ENCODE measurements around the gene ATP4A.

The ATP4A gene

DNA sequence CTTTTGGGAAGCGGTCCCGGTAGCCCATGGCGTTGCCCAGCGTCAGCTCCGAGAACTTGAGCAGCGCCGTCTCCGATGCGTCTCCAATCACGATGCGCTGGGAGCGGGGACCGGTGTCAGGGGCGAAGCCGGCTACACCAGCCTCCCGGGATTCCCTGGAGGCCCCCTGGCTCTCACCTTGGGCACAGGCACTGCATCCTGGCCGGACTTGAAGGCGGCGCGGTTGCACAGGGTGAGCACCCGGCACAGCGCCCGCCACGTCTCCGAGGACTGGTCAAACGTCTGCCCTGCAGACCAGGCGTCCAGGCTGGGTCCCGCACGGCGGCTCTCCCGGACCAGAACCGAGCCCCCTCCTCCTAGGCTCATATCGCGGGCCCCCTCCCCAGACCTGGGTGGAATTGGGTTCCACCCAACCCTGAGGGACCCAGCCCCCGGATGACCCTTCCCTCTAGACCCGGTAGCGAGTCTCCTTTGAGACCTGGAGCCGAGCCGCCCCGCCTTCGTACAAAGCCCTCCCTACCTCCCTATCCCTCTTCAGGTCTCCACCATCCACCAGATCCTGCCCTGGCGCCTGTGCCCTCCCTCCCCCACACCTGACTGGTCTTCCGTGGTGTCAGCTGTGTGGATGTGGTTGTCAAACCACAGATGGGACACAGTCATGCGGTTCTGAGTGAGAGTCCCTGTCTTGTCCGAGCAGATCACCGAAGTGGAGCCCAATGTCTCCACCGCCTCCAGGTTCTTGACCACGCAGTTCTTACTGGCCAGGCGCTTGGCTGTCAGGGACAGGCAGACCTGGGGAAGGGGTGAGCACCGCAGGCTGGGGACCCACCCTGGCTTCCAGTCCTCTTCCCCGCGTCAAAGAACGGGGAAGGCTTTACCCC is 4.8 kb downstream of the ATP4A start:
- TF ChIP-seq, protein P1, sequence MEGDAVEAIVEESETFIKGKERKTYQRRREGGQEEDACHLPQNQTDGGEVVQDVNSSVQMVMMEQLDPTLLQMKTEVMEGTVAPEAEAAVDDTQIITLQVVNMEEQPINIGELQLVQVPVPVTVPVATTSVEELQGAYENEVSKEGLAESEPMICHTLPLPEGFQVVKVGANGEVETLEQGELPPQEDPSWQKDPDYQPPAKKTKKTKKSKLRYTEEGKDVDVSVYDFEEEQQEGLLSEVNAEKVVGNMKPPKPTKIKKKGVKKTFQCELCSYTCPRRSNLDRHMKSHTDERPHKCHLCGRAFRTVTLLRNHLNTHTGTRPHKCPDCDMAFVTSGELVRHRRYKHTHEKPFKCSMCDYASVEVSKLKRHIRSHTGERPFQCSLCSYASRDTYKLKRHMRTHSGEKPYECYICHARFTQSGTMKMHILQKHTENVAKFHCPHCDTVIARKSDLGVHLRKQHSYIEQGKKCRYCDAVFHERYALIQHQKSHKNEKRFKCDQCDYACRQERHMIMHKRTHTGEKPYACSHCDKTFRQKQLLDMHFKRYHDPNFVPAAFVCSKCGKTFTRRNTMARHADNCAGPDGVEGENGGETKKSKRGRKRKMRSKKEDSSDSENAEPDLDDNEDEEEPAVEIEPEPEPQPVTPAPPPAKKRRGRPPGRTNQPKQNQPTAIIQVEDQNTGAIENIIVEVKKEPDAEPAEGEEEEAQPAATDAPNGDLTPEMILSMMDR (IDR thresholded peaks at IDR 0.05): no peak
- TF ChIP-seq ZFX (IDR thresholded peaks at IDR 0.05; ENCODE audit: borderline replicate concordance): no peak

DNA sequence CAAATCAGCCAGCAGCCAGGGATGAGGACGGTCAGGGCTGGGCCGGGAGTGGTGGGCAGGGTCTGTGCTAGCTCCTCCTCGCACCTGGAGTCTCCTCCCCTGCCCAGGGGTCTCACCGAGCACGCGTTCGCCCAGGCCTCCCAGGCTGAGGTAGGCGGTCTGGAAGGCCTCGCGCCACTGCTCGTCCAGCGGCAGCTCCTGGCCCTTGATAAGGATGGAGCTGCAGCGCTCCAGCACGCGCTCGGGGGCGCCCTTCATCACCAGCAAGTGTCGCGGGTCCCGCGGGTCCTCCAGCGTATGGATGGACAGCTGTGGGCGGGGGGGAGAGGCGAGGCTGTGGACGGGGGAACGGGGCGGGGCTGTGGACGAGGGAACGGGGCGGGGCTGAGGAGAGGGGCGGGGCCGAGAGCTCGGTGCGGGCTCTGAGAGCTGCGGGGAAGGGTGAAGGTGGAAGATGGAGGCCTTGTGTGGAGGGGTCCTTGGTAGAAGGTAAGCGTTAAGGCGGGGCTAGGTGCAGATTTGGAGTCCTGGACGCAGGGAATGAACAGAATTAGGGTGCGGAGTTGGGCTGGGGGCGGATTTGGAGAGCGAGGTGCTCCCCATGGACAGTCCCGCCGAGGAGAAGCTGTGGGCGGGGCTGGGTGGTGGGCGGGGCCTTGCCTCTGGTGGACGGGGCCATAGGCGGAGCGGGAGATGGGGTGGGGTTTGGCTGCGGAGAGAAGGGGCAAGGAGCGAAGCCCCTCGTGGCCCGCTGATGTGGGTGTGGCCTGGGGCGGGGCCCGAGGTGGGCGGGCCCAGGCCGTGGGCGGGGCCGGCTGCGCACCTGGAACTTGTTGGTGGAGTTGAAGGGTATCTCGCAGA is 5.7 kb downstream of the ATP4A start:
- TF ChIP-seq, protein P1 (IDR thresholded peaks at IDR 0.05): 0 out of 2 replicates have a peak, but pooled peaks have one; percentile 4
- no peak for TF ChIP-seq ZFX (IDR thresholded peaks at IDR 0.05; ENCODE audit: borderline replicate concordance)
- no peak overlapping the region for H3K27ac ChIP-seq

More for the DNA sequence above, 4.8 kb downstream of the ATP4A start:
- no peak overlapping the region for H3K27ac ChIP-seq

DNA sequence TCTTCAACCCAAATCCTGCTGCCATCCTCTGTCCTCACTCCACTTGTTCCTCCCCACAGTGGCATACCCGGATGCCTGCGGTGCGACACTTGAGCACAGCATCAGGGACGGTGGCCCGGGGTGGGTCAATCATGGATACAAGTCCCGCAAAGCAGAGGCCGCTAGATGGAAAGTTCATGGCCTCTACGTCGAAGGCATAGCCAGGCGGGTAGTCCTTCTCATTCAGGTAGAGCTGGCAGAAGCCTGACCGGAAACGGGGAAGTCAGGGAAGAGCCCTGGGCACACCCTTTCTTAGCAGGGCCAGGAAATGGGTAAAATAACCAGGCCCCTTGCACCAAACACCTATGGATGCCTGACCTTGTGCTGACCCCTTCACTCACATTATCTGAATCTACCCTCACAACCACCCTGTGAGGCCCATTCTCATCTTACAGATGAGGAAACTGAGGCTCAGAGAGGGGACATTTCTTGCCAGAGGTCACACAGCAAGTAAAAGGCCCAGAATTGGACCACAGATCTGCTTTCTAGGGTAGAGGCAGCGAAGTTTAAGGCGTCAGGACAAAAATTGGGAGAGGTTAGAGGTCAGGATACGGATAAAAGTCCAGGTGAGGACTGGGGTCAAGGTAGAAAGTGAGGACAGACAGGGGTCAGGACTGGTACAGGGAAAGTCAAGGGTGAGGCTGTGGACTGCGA is 6.5 kb downstream of the ATP4A start:
- TF ChIP-seq, protein P1 (IDR thresholded peaks at IDR 0.05): no peak
- H3K27ac ChIP-seq: no peak overlapping the region

DNA sequence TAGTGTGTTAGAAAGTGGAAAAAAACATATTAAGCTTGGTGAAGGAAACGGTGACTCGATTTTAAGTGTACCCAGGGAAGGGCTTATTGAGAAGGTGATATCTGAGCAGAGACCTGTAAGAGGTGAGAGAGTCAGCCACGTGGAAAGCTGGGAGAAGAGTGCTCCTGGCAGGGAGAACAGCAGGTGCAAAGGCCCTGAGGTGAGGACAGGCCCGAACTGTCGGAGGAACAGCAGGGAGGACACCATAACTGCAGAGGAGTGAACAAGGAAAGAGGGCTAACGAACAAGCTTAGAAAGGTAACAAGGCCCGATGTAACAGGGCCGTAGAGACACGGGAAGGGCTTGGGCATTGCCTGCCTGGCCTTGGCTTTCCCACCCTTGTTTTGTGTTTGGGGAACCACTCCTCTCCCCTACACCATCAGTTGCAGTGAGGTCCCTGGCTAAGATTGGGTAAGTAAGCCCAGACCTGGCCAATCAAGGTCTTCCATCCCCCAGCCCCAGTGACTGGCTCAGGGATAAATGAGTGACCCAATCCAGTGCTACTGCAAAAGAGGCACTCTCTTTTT is 7.3 kb downstream of the ATP4A start:
- TF ChIP-seq ZFX (IDR thresholded peaks at IDR 0.05; ENCODE audit: borderline replicate concordance): no peak
- TF ChIP-seq, protein P1 (IDR thresholded peaks at IDR 0.05): no peak
- H3K27ac ChIP-seq: no peak overlapping the region

DNA sequence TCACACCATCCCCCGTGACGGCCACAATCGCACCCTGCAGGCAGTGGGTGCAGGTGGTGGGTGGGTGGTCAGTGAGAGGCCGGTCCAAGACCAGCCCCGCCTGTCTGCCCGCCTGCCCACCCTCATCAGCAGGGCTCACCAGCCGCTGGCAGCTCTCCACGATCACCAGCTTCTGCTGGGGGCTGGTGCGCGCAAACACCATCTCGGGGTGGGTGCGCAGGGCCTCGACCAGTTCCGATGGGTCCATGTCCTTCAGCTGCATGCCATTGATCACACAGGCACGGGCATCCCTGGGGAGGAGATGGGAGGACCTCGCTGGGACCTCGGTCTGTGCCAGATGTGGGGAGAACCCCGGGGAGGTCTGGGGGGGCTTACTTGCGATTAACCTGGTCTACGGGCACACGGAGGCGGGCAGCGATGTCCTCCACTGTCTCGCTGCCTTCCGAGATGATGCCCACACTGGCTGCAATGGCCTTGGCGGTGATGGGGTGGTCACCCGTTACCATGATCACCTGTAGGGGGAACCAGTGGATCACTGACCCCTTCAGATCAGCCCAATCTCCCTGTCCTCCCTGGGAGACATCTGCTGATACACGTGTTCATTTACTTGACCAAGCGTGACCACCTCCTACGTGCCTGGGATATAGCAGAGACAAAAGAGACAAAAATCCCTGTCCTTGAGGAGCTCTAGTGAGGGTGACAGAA is 8.0 kb downstream of the ATP4A start:
- H3K27ac ChIP-seq: no peak overlapping the region
- TF ChIP-seq ZFX (IDR thresholded peaks at IDR 0.05; ENCODE audit: borderline replicate concordance): no peak
- TF ChIP-seq, protein P1 (IDR thresholded peaks at IDR 0.05): peak; percentile 32

DNA sequence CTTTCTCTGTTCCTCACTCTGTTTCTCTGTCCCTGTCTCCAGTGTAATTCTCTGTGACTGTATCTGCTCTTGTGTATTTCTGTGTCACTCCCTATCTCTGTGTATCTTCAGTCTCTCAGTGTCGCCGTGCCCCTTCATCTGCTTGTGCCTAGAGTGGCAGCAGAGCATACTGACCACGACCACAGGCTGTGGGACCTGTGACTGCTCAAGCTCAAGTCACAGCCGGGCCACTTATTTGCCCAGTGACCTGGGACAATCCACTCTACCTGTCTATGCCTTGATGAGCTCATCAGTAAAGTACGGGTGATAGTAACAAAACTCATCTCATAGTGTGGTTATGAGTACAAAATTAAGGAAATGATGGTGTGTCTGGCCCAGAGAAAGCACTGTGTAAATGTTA is 9.4 kb downstream of the ATP4A start:
- TF ChIP-seq, protein P1 (IDR thresholded peaks at IDR 0.05): no peak
- no peak for TF ChIP-seq ZFX (IDR thresholded peaks at IDR 0.05; ENCODE audit: borderline replicate concordance)

More for the DNA sequence above, 9.4 kb downstream of the ATP4A start:
- H3K27ac ChIP-seq: no peak overlapping the region
